ENCODE data around the gene GDF7. TPM values are rescaled to one million over a fixed set of nuclear protein-coding genes. Genes with fewer than 3 reads are reported as not detected.

Gene GDF7
- total and polyA plus RNA-seq, 2 experiments from 2014 or later, result 0.24 to 0.37 TPM

DNA sequence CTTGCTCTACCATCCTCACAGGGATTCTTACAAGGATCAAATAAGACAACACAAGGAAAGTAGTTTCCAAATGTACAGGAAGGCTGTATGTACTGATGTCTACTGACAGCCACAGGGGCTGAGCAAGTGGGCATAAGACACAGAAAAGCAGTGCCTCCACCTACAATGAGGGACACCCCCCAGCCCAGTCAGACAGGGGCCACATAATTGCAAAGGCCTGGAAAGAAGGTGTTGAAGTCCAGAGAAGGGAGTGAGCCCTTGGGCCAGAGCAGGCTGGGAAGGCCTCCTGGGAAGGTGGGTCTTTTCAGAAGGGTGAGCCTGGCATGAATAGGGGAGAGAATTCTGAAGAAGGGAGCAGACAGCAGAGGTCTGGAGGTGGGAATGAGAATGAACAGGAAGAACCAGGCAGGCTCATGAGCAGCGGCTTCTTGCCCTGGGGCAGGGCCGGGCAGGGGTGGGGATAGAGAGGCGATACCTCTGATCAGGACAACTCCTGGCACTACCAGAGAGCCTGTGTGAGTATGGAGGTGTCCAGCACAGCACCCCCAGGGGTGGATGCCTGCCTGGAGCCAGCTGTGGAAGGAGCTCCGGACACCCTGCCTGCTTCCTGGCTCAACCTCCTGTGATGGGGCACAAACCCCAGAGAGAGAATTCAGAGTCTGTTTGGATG is 46.1 kb upstream of the GDF7 start:
- Histone ChIP-seq H3K4me2 (no peak overlapping the region), H3K9me3 (ENCODE audit: low read depth) (no peaks in the 10 kb centered on the region), H3K4me3 (no peak overlapping the region), H2AFZ (no peak overlapping the region), H3K36me3 (replicated peaks; ENCODE audit: insufficient read depth, low read depth) (no peaks in the 10 kb centered on the region), H3K79me2 (no peaks in the 10 kb centered on the region), H3K4me1 (ENCODE audit: insufficient read depth) (peaks cover 26% of the 10 kb centered on the region), H3K9me2 (replicated peaks; ENCODE audit: insufficient read depth) (no peaks in the 10 kb centered on the region), H3K27me3 (no peaks in the 10 kb centered on the region), H4K20me1 (ENCODE audit: insufficient read depth, poor library complexity, severe bottlenecking) (no peaks in the 10 kb centered on the region), H3K27ac (no peak overlapping the region)
- no peak for TF ChIP-seq EZH2phosphoT487 (IDR thresholded peaks at IDR 0.05; ENCODE audit: low read depth, severe bottlenecking, unreplicated experiment)
- no peak for TF ChIP-seq EZH2 (IDR thresholded peaks at IDR 0.05; ENCODE audit: borderline replicate concordance)
- TF ChIP-seq, protein P1, sequence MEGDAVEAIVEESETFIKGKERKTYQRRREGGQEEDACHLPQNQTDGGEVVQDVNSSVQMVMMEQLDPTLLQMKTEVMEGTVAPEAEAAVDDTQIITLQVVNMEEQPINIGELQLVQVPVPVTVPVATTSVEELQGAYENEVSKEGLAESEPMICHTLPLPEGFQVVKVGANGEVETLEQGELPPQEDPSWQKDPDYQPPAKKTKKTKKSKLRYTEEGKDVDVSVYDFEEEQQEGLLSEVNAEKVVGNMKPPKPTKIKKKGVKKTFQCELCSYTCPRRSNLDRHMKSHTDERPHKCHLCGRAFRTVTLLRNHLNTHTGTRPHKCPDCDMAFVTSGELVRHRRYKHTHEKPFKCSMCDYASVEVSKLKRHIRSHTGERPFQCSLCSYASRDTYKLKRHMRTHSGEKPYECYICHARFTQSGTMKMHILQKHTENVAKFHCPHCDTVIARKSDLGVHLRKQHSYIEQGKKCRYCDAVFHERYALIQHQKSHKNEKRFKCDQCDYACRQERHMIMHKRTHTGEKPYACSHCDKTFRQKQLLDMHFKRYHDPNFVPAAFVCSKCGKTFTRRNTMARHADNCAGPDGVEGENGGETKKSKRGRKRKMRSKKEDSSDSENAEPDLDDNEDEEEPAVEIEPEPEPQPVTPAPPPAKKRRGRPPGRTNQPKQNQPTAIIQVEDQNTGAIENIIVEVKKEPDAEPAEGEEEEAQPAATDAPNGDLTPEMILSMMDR (IDR thresholded peaks at IDR 0.05; ENCODE audit: poor library complexity), result no peak
- DNase-seq (ENCODE audit: low spot score), result no peak
- WGBS (ENCODE audit: low lambda C conversion rate, missing lambda C conversion rate), result 77% methylated on average over 4 of the region's 4 CpGs

GRCh38 chr2:20621366-20622295 is 45.3 kb upstream of the GDF7 start:
- H3K4me3 ChIP-seq, result no peak overlapping the region
- no peaks in the 10 kb centered on the region for H3K9me2 ChIP-seq (replicated peaks; ENCODE audit: insufficient read depth)
- no peaks in the 10 kb centered on the region for H3K9me3 ChIP-seq (ENCODE audit: low read depth)
- H3K4me1 ChIP-seq (ENCODE audit: insufficient read depth), result peaks cover 20% of the 10 kb centered on the region
- no peak overlapping the region for H2AFZ ChIP-seq
- no peak for DNase-seq (ENCODE audit: low spot score)
- H3K4me2 ChIP-seq, result no peak overlapping the region
- TF ChIP-seq, protein P1 (IDR thresholded peaks at IDR 0.05; ENCODE audit: poor library complexity), result no peak
- no peak for TF ChIP-seq EZH2phosphoT487 (IDR thresholded peaks at IDR 0.05; ENCODE audit: low read depth, severe bottlenecking, unreplicated experiment)
- no peak for TF ChIP-seq EZH2 (IDR thresholded peaks at IDR 0.05; ENCODE audit: borderline replicate concordance)
- H3K36me3 ChIP-seq (replicated peaks; ENCODE audit: insufficient read depth, low read depth), result no peaks in the 10 kb centered on the region
- H3K79me2 ChIP-seq, result no peaks in the 10 kb centered on the region
- no peaks in the 10 kb centered on the region for H3K27me3 ChIP-seq
- no peaks in the 10 kb centered on the region for H4K20me1 ChIP-seq (ENCODE audit: insufficient read depth, poor library complexity, severe bottlenecking)
- H3K27ac ChIP-seq, result no peak overlapping the region
- WGBS (ENCODE audit: low lambda C conversion rate, missing lambda C conversion rate), result 87% methylated on average over 12 of the region's 12 CpGs

DNA sequence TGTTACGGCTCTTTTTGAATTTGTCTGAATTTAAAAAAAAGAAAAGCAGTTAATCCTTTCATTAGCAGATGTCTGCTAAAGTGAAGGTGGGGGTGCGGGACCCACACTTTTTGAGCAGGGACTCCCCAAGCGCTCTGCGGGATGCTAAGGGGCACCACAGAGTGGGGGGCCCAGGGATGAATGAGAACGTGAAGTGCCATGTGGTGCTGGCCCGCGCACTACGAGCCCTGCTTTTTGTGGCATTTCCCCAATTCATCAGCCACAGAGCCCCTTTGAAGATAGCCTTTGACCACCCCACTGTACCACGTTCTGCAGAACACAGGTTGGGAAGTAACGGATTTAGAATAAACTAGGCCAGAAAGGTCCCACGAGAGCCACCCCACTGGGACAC is 44.7 kb upstream of the GDF7 start:
- Histone ChIP-seq H3K9me2 (replicated peaks; ENCODE audit: insufficient read depth) (no peaks in the 10 kb centered on the region), H3K9me3 (ENCODE audit: low read depth) (no peaks in the 10 kb centered on the region), H3K4me3 (no peak overlapping the region), H3K27ac (no peak overlapping the region), H3K4me1 (ENCODE audit: insufficient read depth) (peaks cover 15% of the 10 kb centered on the region), H2AFZ (no peak overlapping the region), H3K27me3 (no peaks in the 10 kb centered on the region), H4K20me1 (ENCODE audit: insufficient read depth, poor library complexity, severe bottlenecking) (no peaks in the 10 kb centered on the region), H3K36me3 (replicated peaks; ENCODE audit: insufficient read depth, low read depth) (no peaks in the 10 kb centered on the region), H3K79me2 (no peaks in the 10 kb centered on the region), H3K4me2 (no peak overlapping the region)
- 96% methylated on average over 11 of the region's 11 CpGs for WGBS (ENCODE audit: low lambda C conversion rate, missing lambda C conversion rate)
- no peak for TF ChIP-seq EZH2 (IDR thresholded peaks at IDR 0.05; ENCODE audit: borderline replicate concordance)
- TF ChIP-seq, protein P1 (IDR thresholded peaks at IDR 0.05; ENCODE audit: poor library complexity), result no peak
- TF ChIP-seq EZH2phosphoT487 (IDR thresholded peaks at IDR 0.05; ENCODE audit: low read depth, severe bottlenecking, unreplicated experiment), result no peak
- DNase-seq (ENCODE audit: low spot score), result no peak

Data from hepatocyte (in vitro differentiated cells).